Neutrophil (primary cell): ENCODE measurements around the gene PLEKHA3.

ENCODE experiments used
- H3K27ac ChIP-seq: fragments of 200-600 bp; sonication (generic); 2 replicates; pipeline ENCODE4 v1.5.1; 2016; ENCODE audit warnings: mild to moderate bottlenecking, moderate library complexity
- H3K27me3 ChIP-seq: fragments of 200-600 bp; sonication (generic); 2 replicates; pipeline ENCODE4 v1.6.0; 2016; ENCODE audit warnings: mild to moderate bottlenecking
- H3K36me3 ChIP-seq: fragments of 200-600 bp; sonication (generic); 2 replicates; pipeline ENCODE4 v1.5.1; 2017
- H3K4me1 ChIP-seq, 2 experiments: fragments of 200-600 bp in 1 of 2; sonication (generic) in 1 of 2; 1 replicate in 1 of 2; 2 replicates in 1 of 2; pipeline versions ENCODE4 v1.5.1 to v1.6.1; 2013 to 2016; ENCODE audit warnings: low read depth in 1 of 2, low read length in 1 of 2, mild to moderate bottlenecking in 1 of 2, moderate library complexity in 1 of 2; ENCODE audit not compliant: control insufficient read depth in 1 of 2, insufficient read depth in 1 of 2
- H3K4me3 ChIP-seq, 2 experiments: fragments of 200-600 bp in 1 of 2; sonication (generic) in 1 of 2; 1 replicate in 1 of 2; 2 replicates in 1 of 2; pipeline ENCODE4 v1.5.1; 2013 to 2016; ENCODE audit warnings: low read depth in 1 of 2, low read length in 1 of 2, mild to moderate bottlenecking in 1 of 2, moderate library complexity in 1 of 2
- H3K9me3 ChIP-seq: fragments of 200-600 bp; sonication (generic); 2 replicates; pipeline ENCODE4 v1.5.1; 2016
- CTCF ChIP-seq: fragments of 200-600 bp; sonication (generic); IDR thresholded peaks from 2 replicates; pipeline ENCODE4 v1.5.1; 2016; ENCODE audit warnings: antibody characterized with exemption

PLEKHA3 gene

GRCh38 chr2:178479758-178480226 is 465 bp upstream of the PLEKHA3 start:
- Histone ChIP-seq H3K27ac (peak overlapping the region; percentile 92), H3K27me3 (no peaks in the 10 kb centered on the region), H3K9me3 (no peaks in the 10 kb centered on the region), H3K4me3 (peak overlapping the region; percentile 83 to 99), H3K4me1 (peaks cover 43 to 47% of the 10 kb centered on the region in 2 experiments), H3K36me3 (no peaks in the 10 kb centered on the region)
- TF ChIP-seq CTCF: no peak

- H3K27ac ChIP-seq: no peak overlapping the region
- H3K4me1 ChIP-seq: peaks cover 43 to 47% of the 10 kb centered on the region in 2 experiments
- no peak overlapping the region for H3K4me3 ChIP-seq
- H3K36me3 ChIP-seq: peaks cover under 1% of the 10 kb centered on the region
- no peak for TF ChIP-seq CTCF
- no peaks in the 10 kb centered on the region for H3K27me3 ChIP-seq
- no peaks in the 10 kb centered on the region for H3K9me3 ChIP-seq
These were observed 2.2 kb downstream of the PLEKHA3 start for GRCh38 chr2:178482437-178482836.

GRCh38 chr2:178484245-178485041 is 4.2 kb downstream of the PLEKHA3 start:
- peaks cover 10% of the 10 kb centered on the region for H3K36me3 ChIP-seq
- H3K4me3 ChIP-seq: no peak overlapping the region
- H3K27me3 ChIP-seq: no peaks in the 10 kb centered on the region
- H3K27ac ChIP-seq: no peak overlapping the region
- no peak for TF ChIP-seq CTCF
- H3K9me3 ChIP-seq: no peaks in the 10 kb centered on the region
- H3K4me1 ChIP-seq: peaks cover 30 to 31% of the 10 kb centered on the region in 2 experiments

- Histone ChIP-seq H3K9me3 (no peaks in the 10 kb centered on the region), H3K36me3 (peaks cover 16% of the 10 kb centered on the region), H3K27ac (no peak overlapping the region), H3K4me3 (no peak overlapping the region), H3K4me1 (peaks cover 23% of the 10 kb centered on the region in 2 experiments), H3K27me3 (no peaks in the 10 kb centered on the region)
- no peak for TF ChIP-seq CTCF
These were observed 5.1 kb downstream of the PLEKHA3 start for GRCh38 chr2:178485356-178485755.

- Histone ChIP-seq H3K36me3 (peaks cover 71% of the 10 kb centered on the region), H3K4me1 (peaks cover 0 to 3% of the 10 kb centered on the region in 2 experiments), H3K4me3 (no peak overlapping the region), H3K27ac (no peak overlapping the region), H3K27me3 (no peaks in the 10 kb centered on the region), H3K9me3 (no peaks in the 10 kb centered on the region)
- no peak for TF ChIP-seq CTCF
These were observed 11.4 kb downstream of the PLEKHA3 start for GRCh38 chr2:178491612-178492011.
